H1 (cell line): ENCODE measurements around the gene EHD4. TPM values are rescaled to one million over a fixed set of nuclear protein-coding genes. Genes with fewer than 3 reads are reported as not detected.

Experiments
- CTCF ChIA-PET: fragments of 300-600 bp; sonication (Branson Sonifier 250); formaldehyde crosslinking; loops from one replicate; lab custom pipeline; 2021; ENCODE audit not compliant: partially characterized antibody; lab: Charles Lee
- POLR2A ChIA-PET: fragments of 300-600 bp; sonication (Branson Sonifier 250); formaldehyde crosslinking; loops from one replicate; lab custom pipeline; 2021; ENCODE audit warnings: inconsistent platforms; ENCODE audit not compliant: partially characterized antibody; lab: Charles Lee
- DNase-seq, 2 experiments: peaks; one replicate each; pipeline versions ENCODE4 v3.0.0 to v3.0.0-alpha.2; 2010 to 2022; ENCODE audit warnings: low spot score in 2 of 2, low read depth in 1 of 2, mixed read lengths in 1 of 2
- FAIRE-seq: peaks from 2 replicates; lab custom pipeline; 2011; peaks lifted over from hg19 to GRCh38; lab: Jason Lieb, UNC
- H2AFZ ChIP-seq: 2 replicates; pipeline ENCODE4 v1.8.1; 2012; ENCODE audit warnings: low read length, inconsistent platforms
- H2AK5ac ChIP-seq: 2 replicates; pipeline ENCODE4 v1.6.1; 2013; ENCODE audit warnings: low read depth, low read length
- H2BK120ac ChIP-seq: replicated peaks from 2 replicates; pipeline ENCODE3; 2013; ENCODE audit warnings: low read depth, low read length, inconsistent platforms
- H2BK12ac ChIP-seq: 2 replicates; pipeline ENCODE4 v1.6.1; 2013; ENCODE audit warnings: low read depth, low read length
- H2BK15ac ChIP-seq: 2 replicates; pipeline ENCODE4 v1.6.1; 2013; ENCODE audit warnings: low read length
- H2BK20ac ChIP-seq: 2 replicates; pipeline ENCODE4 v1.6.1; 2013; ENCODE audit warnings: low read length
- H2BK5ac ChIP-seq: 2 replicates; pipeline ENCODE4 v1.6.1; 2013; ENCODE audit warnings: low read depth, low read length
- H3K14ac ChIP-seq: 2 replicates; pipeline ENCODE4 v1.6.1; 2013; ENCODE audit warnings: inconsistent platforms; ENCODE audit not compliant: insufficient read length
- H3K18ac ChIP-seq: 2 replicates; pipeline ENCODE4 v1.6.1; 2013; ENCODE audit warnings: low read length; ENCODE audit errors: extremely low read depth
- H3K23ac ChIP-seq: 2 replicates; pipeline ENCODE4 v1.6.1; 2013; ENCODE audit warnings: inconsistent platforms; ENCODE audit not compliant: insufficient read length
- H3K23me2 ChIP-seq: 2 replicates; pipeline ENCODE4 v1.6.1; 2013; ENCODE audit warnings: low read depth, low read length
- H3K27ac ChIP-seq: 2 replicates; pipeline ENCODE4 v1.6.1; 2011; ENCODE audit warnings: low read depth, low read length, inconsistent platforms
- H3K27me3 ChIP-seq, 4 experiments: replicated peaks in 1 of 4; 1 replicate in 1 of 4; 2 replicates in 3 of 4; pipeline versions ENCODE4 v1.6.1 to v1.8.1; 2011 to 2013; ENCODE audit warnings: low read length in 3 of 4, mild to moderate bottlenecking in 3 of 4, inconsistent platforms in 2 of 4, mixed read lengths in 2 of 4, moderate library complexity in 1 of 4; ENCODE audit not compliant: control insufficient read depth in 3 of 4, insufficient read depth in 3 of 4; ENCODE audit errors: extremely low read depth in 1 of 4
- H3K36me3 ChIP-seq, 4 experiments: 2 replicates each; pipeline versions ENCODE4 v1.6.1 to v1.8.1; 2011 to 2013; ENCODE audit warnings: mild to moderate bottlenecking in 4 of 4, low read length in 3 of 4, moderate library complexity in 2 of 4, control low read depth in 1 of 4, inconsistent platforms in 1 of 4; ENCODE audit not compliant: insufficient read depth in 4 of 4, control insufficient read depth in 2 of 4
- H3K4ac ChIP-seq: replicated peaks from 2 replicates; pipeline ENCODE3; 2013; ENCODE audit warnings: low read length, low read depth, mixed read lengths, inconsistent platforms; ENCODE audit not compliant: insufficient read length
- H3K4me1 ChIP-seq, 4 experiments: replicated peaks in 1 of 4; 1 replicate in 1 of 4; 2 replicates in 3 of 4; pipeline versions ENCODE4 v1.6.1 to v1.8.1; 2011 to 2013; ENCODE audit warnings: low read length in 3 of 4, inconsistent platforms in 2 of 4, mixed read lengths in 1 of 4; ENCODE audit not compliant: insufficient read depth in 4 of 4, control insufficient read depth in 3 of 4
- H3K4me2 ChIP-seq, 2 experiments: 2 replicates each; pipeline versions ENCODE4 v1.6.1 to v1.8.1; 2011 to 2013; ENCODE audit warnings: low read depth in 2 of 2, low read length in 2 of 2, control low read depth in 1 of 2, inconsistent platforms in 1 of 2, mild to moderate bottlenecking in 1 of 2; ENCODE audit not compliant: insufficient read depth in 1 of 2
- H3K4me3 ChIP-seq, 4 experiments: fragments of 200-600, 300-600 bp in 1 of 4; sonication (generic), shearing (Covaris generic), sonication (Bioruptor Twin) in 1 of 4; 2 replicates each; pipeline versions ENCODE4 v1.5.1 to v1.8.1; 2011 to 2016; ENCODE audit warnings: low read length in 4 of 4, low read depth in 3 of 4, control low read depth in 2 of 4, inconsistent platforms in 2 of 4, mild to moderate bottlenecking in 2 of 4, mixed read lengths in 1 of 4, moderate library complexity in 1 of 4; ENCODE audit not compliant: insufficient read depth in 2 of 4; ENCODE audit errors: extremely low read depth in 1 of 4
- H3K56ac ChIP-seq: replicated peaks from 2 replicates; pipeline ENCODE3; 2013; ENCODE audit warnings: low read depth, mild to moderate bottlenecking, mixed read lengths, low read length, inconsistent platforms; ENCODE audit not compliant: insufficient read length
- H3K79me1 ChIP-seq: 2 replicates; pipeline ENCODE4 v1.6.1; 2013; ENCODE audit warnings: low read depth, low read length, control low read depth
- H3K79me2 ChIP-seq, 2 experiments: 2 replicates each; pipeline versions ENCODE4 v1.6.1 to v1.8.1; 2012 to 2013; ENCODE audit warnings: low read length in 2 of 2, mild to moderate bottlenecking in 2 of 2, inconsistent platforms in 1 of 2; ENCODE audit not compliant: insufficient read depth in 2 of 2, control insufficient read depth in 1 of 2
- H3K9ac ChIP-seq, 4 experiments: replicated peaks in 1 of 4; 1 replicate in 1 of 4; 2 replicates in 3 of 4; pipeline versions ENCODE4 v1.6.1 to v1.8.1; 2011 to 2013; ENCODE audit warnings: low read depth in 3 of 4, low read length in 3 of 4, control low read depth in 2 of 4, mild to moderate bottlenecking in 2 of 4, moderate library complexity in 2 of 4, inconsistent platforms in 1 of 4; ENCODE audit errors: extremely low read depth in 1 of 4
- H3K9me3 ChIP-seq, 2 experiments: 2 replicates each; pipeline versions ENCODE4 v1.6.1 to v1.8.1; 2012 to 2013; ENCODE audit warnings: mild to moderate bottlenecking in 2 of 2, moderate library complexity in 2 of 2, control low read depth in 1 of 2, inconsistent platforms in 1 of 2, low read depth in 1 of 2, low read length in 1 of 2, mixed read lengths in 1 of 2; ENCODE audit not compliant: insufficient read depth in 2 of 2
- H4K20me1 ChIP-seq, 2 experiments: replicated peaks in 1 of 2; 2 replicates each; pipeline versions ENCODE3 to v1.8.1; 2011 to 2013; ENCODE audit warnings: inconsistent platforms in 2 of 2, low read length in 2 of 2, mild to moderate bottlenecking in 1 of 2; ENCODE audit not compliant: insufficient read depth in 2 of 2, control insufficient read depth in 1 of 2
- H4K5ac ChIP-seq: 2 replicates; pipeline ENCODE4 v1.6.1; 2013; ENCODE audit warnings: low read length, low read depth, mixed read lengths, inconsistent platforms; ENCODE audit not compliant: insufficient read length
- H4K8ac ChIP-seq: 2 replicates; pipeline ENCODE4 v1.8.0; 2013; ENCODE audit warnings: mild to moderate bottlenecking, moderate library complexity, low read length, inconsistent platforms; ENCODE audit not compliant: insufficient read depth; ENCODE audit errors: extremely low read depth
- H4K91ac ChIP-seq: replicated peaks from 2 replicates; pipeline ENCODE3; 2013; ENCODE audit warnings: low read length, mixed read lengths, inconsistent platforms; ENCODE audit not compliant: insufficient read length
- JUND ChIP-seq: IDR thresholded peaks from 2 replicates; pipeline ENCODE4 v1.6.1; 2011; ENCODE audit warnings: mild to moderate bottlenecking, improper control_type of control experiment, low read length
- POLR2AphosphoS5 ChIP-seq: IDR thresholded peaks from 2 replicates; pipeline ENCODE4 v1.6.1; 2011; ENCODE audit warnings: low read depth, low read length
- RAD21 ChIP-seq, 2 experiments: IDR thresholded peaks in 1 of 2; conservative IDR thresholded peaks in 1 of 2; 2 replicates each; pipeline ENCODE4 v1.6.1; 2011; ENCODE audit warnings: low read depth in 2 of 2, low read length in 2 of 2, improper control_type of control experiment in 1 of 2, inconsistent platforms in 1 of 2, mild to moderate bottlenecking in 1 of 2, moderate library complexity in 1 of 2
- WGBS, 2 experiments: shearing (Covaris generic) in 1 of 2; methylation state at CpG; one replicate each; pipeline versions ENCODE4 v1.1.6 to v1.1.7; 2013 to 2015; ENCODE audit warnings: low lambda C conversion rate in 2 of 2, mixed read lengths in 2 of 2, inconsistent platforms in 1 of 2, low coverage in 1 of 2, missing lambda C conversion rate in 1 of 2; ENCODE audit not compliant: insufficient replicate concordance in 2 of 2, insufficient coverage in 1 of 2, insufficient read length in 1 of 2; ENCODE audit errors: extremely low coverage in 1 of 2, missing lambda C conversion rate in 1 of 2; 5-methylcytosine and 5-hydroxymethylcytosine counted together
- polyA plus RNA-seq, 7 experiments: library from polyadenylated mRNA; depleted of rRNA in 3 of 7; stranded (reverse) in 5 of 7; unstranded in 2 of 7; fragments of >200 nt in 5 of 7; fragments of 200-250 nt in 2 of 7; gene quantifications; 1 replicate in 5 of 7; 2 replicates in 1 of 7; 4 replicates in 1 of 7; pipeline versions ENCODE4 v1.2.1 to v1.2.3, GENCODE V29; 2011 to 2013; ENCODE audit warnings: missing spikeins in 2 of 7, mixed read lengths in 2 of 7
- total RNA-seq: library from RNA; stranded (reverse); fragmentation: NEBNext Ultra II Directional; extraction: Animal tissue kit (Norgen Biotek cat#: 25700); gene quantifications from 2 replicates; pipeline ENCODE4 v1.2.1, GENCODE V29; 2021

Gene EHD4
- total and polyA plus RNA-seq, 2 of the 8 experiments (the other 6 are each of a cell fraction or from before 2014, with no cell fraction given) = 17.5 to 24.5 TPM

GRCh38 chr15:41894791-41895463, 77.4 kb downstream of the EHD4 start:
- Histone ChIP-seq H3K18ac (no peak overlapping the region; the same call in 1 of the 2 replicates), H2AFZ (no peak overlapping the region), H3K36me3 (peaks cover 0 to 4% (median 0%) of the 10 kb centered on the region in 4 experiments; a peak in 1 of 8 replicates), H4K91ac (no peak overlapping the region), H3K27ac (no peak overlapping the region), H3K4me2 (no peak overlapping the region), H4K8ac (no peak overlapping the region), H4K5ac (no peak overlapping the region), H3K9me3 (no peaks in the 10 kb centered on the region), H4K20me1 (no peaks in the 10 kb centered on the region), H2BK5ac (no peak overlapping the region), H3K23me2 (no peaks in the 10 kb centered on the region), H3K23ac (no peak overlapping the region), H2BK120ac (no peak overlapping the region), H3K14ac (no peak overlapping the region), H2BK15ac (no peak overlapping the region), H3K79me1 (no peaks in the 10 kb centered on the region), H2BK20ac (no peak overlapping the region), H3K4me1 (peaks cover 0 to 2% (median 0%) of the 10 kb centered on the region in 4 experiments; a peak in 1 of 7 replicates), H3K4ac (no peak overlapping the region), H3K56ac (no peak overlapping the region), H3K9ac (no peak overlapping the region), H2AK5ac (no peak overlapping the region), H2BK12ac (no peak overlapping the region), H3K79me2 (no peaks in the 10 kb centered on the region), H3K27me3 (no peaks in the 10 kb centered on the region; a peak in 1 of 7 replicates), H3K4me3 (no peak overlapping the region)
- no peak for TF ChIP-seq POLR2AphosphoS5
- TF ChIP-seq JUND = 0 out of 2 replicates have a peak, but pooled peaks have one; percentile 42
- peak in 1 of 2 experiments; percentile 12; a peak in 1 of 4 replicates for TF ChIP-seq RAD21 (IDR thresholded peaks at IDR 0.05 in 1 of 2, conservative IDR thresholded peaks at IDR 0.05 in 1 of 2; ENCODE audit: low read depth in 2 of 2, low read length in 2 of 2)
- 81% methylated on average over 24 of the region's 24 CpGs; no CpG with 5 or more reads in 1 of the 2 experiments for WGBS, 2 experiments
- FAIRE-seq = no peak
- DNase-seq = peak in 1 of 2 experiments; percentile 57
- ChIA-PET POLR2A (interaction anchor here (0.9 to 1.8 kb wide), 3 partner anchors 9 to 54 kb away, joined by 4 to 6 read pairs (median 4); no protein-coding TSS in a partner anchor), CTCF (interaction anchor here (0.5 to 2.5 kb wide), 11 partner anchors 8 to 122 kb away, joined by 3 to 24 read pairs (median 4); no protein-coding TSS in a partner anchor)
